Stimulated activated CD4-positive, alpha-beta T cell treated with anti-CD3 and anti-CD28 coated beads, Interleukin-2, amount 100 ng/mL, for 4 hours (primary cell): ENCODE data around the gene DLL1.

Experiments used
- DNase-seq: peaks from one replicate; pipeline ENCODE4 v3.0.0-alpha.2; 2020; ENCODE audit warnings: low read depth

The DLL1 gene

GRCh38 chr6:170295510-170296422 lies 4.9 kb upstream of the DLL1 start:
- peak; percentile 61 for DNase-seq

GRCh38 chr6:170294813-170295509 lies 4.1 kb upstream of the DLL1 start:
- DNase-seq, result no peak

- no peak for DNase-seq
These were observed 3.4 kb upstream of the DLL1 start for GRCh38 chr6:170294298-170294730.

GRCh38 chr6:170293341-170294231 lies 2.7 kb upstream of the DLL1 start:
- no peak for DNase-seq

GRCh38 chr6:170292407-170293158 lies 1.7 kb upstream of the DLL1 start:
- DNase-seq, result no peak

GRCh38 chr6:170292111-170292406 lies 1.2 kb upstream of the DLL1 start:
- DNase-seq, result no peak

- no peak for DNase-seq
These were observed 613 bp upstream of the DLL1 start for GRCh38 chr6:170291271-170292110.

GRCh38 chr6:170289951-170290295 lies 955 bp downstream of the DLL1 start:
- no peak for DNase-seq

GRCh38 chr6:170289180-170289931 lies 1.5 kb downstream of the DLL1 start:
- DNase-seq, result no peak

- DNase-seq, result no peak
These were observed 2.1 kb downstream of the DLL1 start for GRCh38 chr6:170288852-170289179.

GRCh38 chr6:170288091-170288631 lies 2.7 kb downstream of the DLL1 start:
- no peak for DNase-seq

GRCh38 chr6:170287371-170287876 lies 3.5 kb downstream of the DLL1 start:
- no peak for DNase-seq

GRCh38 chr6:170286934-170287265 lies 4.0 kb downstream of the DLL1 start:
- no peak for DNase-seq

GRCh38 chr6:170286246-170286933 lies 4.5 kb downstream of the DLL1 start:
- no peak for DNase-seq

GRCh38 chr6:170285482-170285881 lies 5.4 kb downstream of the DLL1 start:
- no peak for DNase-seq

GRCh38 chr6:170284866-170285469 lies 5.9 kb downstream of the DLL1 start:
- no peak for DNase-seq

- DNase-seq, result no peak
These were observed 6.6 kb downstream of the DLL1 start for GRCh38 chr6:170284126-170284773.
